NCI-H446 treated with DMSO at 0.1 percent for 48 hours (cell line): Measurements from ENCODE around the gene SCAI.
"Not testable (repeated sequence)": the region's sequence is repeated elsewhere in the genome, so short reads cannot be mapped to it uniquely, and the experiment has no call there.

ENCODE experiments used
- DNase-seq: peaks from one replicate; lab custom pipeline; 2025; lab: John Stamatoyannopoulos, UW

Gene SCAI

GRCh38 chr9:125106285-125106893, 36.9 kb downstream of the SCAI start:
- no peak for DNase-seq

- DNase-seq, result no peak
These were observed 39.4 kb downstream of the SCAI start for GRCh38 chr9:125103770-125104460.

GRCh38 chr9:125103021-125103420, 40.3 kb downstream of the SCAI start:
- DNase-seq, result no peak

- DNase-seq, result no peak
These were observed 42.5 kb downstream of the SCAI start for GRCh38 chr9:125100822-125101221.

- DNase-seq, result no peak
These were observed 43.5 kb downstream of the SCAI start for GRCh38 chr9:125099816-125100215.

- no peak for DNase-seq
These were observed 47.4 kb downstream of the SCAI start for GRCh38 chr9:125095821-125096443.

GRCh38 chr9:125091121-125091520, 52.2 kb downstream of the SCAI start:
- no peak for DNase-seq

- no peak for DNase-seq
These were observed 54.0 kb downstream of the SCAI start for GRCh38 chr9:125089331-125089730.

GRCh38 chr9:125088752-125089151, 54.6 kb downstream of the SCAI start:
- DNase-seq, result no peak

GRCh38 chr9:125085703-125086477, 57.4 kb downstream of the SCAI start:
- no peak for DNase-seq

- not testable (repeated sequence) for DNase-seq
These were observed 61.1 kb downstream of the SCAI start for GRCh38 chr9:125082197-125082596.

GRCh38 chr9:125080797-125081196, 62.5 kb downstream of the SCAI start:
- not testable (repeated sequence) for DNase-seq

GRCh38 chr9:125079931-125080330, 63.4 kb downstream of the SCAI start:
- no peak for DNase-seq

GRCh38 chr9:125075997-125076396, 67.3 kb downstream of the SCAI start:
- DNase-seq, result no peak

GRCh38 chr9:125074976-125075375, 68.4 kb downstream of the SCAI start:
- no peak for DNase-seq

- DNase-seq, result no peak
These were observed 76.3 kb downstream of the SCAI start for GRCh38 chr9:125066839-125067619.

- no peak for DNase-seq
These were observed 81.9 kb downstream of the SCAI start for GRCh38 chr9:125061391-125061790.

GRCh38 chr9:125049212-125050049, 93.9 kb downstream of the SCAI start:
- DNase-seq, result no peak

- no peak for DNase-seq
These were observed 99.7 kb downstream of the SCAI start for GRCh38 chr9:125043631-125044030.

- no peak for DNase-seq
These were observed 100.2 kb downstream of the SCAI start for GRCh38 chr9:125043148-125043547.

- DNase-seq, result no peak
These were observed 105.2 kb downstream of the SCAI start for GRCh38 chr9:125038166-125038565.
